Femur (tissue), 1 donor: Measurements from ENCODE around the gene PDCD4.
"Not testable (repeated sequence)": the region's sequence is repeated elsewhere in the genome, so short reads cannot be mapped to it uniquely, and the experiment has no call there.

Experiments used
- DNase-seq: peaks from one replicate; pipeline ENCODE4 v3.0.0-alpha.2; 2017

Gene PDCD4

GRCh38 chr10:110885932-110886674 is 14.4 kb downstream of the PDCD4 start:
- no peak for DNase-seq

- DNase-seq = no peak
Observed at GRCh38 chr10:110887560-110887959, 15.8 kb downstream of the PDCD4 start.

DNA sequence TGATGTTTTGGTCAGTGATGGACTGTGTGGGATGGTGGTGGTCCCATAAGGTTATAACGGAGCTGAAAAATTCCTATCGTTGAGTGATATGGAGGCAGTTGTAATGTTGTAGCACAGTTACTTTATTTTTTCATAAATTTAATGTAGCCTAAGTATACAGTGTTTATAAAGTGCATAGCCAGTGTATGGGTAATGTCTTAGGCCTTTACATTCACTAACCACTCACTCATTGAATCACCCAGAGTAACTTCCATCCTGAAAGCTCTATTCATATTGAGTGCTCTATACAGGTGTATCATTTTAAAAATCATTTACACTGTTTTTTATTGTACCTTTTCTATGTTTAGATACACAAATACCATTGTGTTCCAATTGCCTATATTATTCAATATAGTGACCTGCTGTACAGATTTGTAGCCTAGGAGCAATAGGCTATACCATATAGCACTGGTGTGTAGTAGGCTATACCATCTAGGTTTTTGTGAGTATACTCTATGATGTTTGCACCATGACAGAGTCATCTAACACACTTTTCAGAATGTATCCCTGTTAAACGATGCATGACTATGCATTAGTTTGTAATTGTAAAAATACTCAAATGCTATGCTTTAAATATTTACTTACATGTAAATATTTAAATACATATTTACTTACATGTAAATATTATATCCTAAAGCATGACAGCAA is 21.0 kb downstream of the PDCD4 start:
- DNase-seq = no peak

DNA sequence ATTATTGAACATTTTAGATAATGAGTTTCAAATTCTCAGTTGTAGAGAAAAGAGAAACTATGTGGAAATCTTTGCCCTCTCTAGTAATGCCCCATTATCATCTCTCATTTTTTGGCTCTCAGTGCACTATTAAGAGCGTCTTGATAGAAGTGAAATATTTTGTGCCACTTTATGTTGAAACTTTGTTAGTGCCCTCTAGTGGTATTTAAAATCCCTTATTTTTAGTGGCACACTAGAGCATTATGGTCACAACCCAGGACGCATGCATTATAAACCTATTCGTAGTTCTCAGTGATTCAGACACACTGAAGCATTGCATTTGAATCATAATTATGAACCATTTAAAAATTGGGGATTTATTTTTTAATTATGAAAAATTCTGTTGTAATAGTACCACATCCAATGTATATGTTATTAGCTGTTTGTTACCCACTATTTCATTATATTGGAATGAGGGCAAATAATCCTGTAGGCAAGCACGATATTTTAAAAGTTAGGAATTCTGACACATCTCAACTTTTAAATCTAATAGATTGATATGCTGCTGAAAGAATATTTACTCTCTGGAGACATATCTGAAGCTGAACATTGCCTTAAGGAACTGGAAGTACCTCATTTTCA is 21.9 kb downstream of the PDCD4 start:
- no peak for DNase-seq

DNA sequence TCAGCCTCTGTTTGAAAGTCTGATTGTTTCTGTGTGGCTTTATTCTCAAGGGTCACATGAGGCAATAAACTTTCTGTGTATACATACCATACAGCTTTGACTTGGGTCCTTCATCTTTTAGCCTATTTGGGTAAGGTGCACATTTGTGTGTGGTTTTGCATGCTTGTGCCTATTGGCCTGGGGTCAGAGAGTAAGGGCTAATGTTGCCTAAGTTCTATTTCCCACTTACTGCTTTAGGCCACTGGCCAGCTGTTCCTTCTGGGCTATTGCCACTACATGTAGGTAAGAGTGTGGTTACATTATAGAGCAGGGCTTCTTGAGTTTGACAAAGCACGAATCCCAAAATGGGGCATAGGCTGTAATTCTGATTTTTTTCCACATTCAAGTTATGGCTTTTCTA is 25.5 kb downstream of the PDCD4 start:
- DNase-seq = no peak

- DNase-seq = no peak
Observed at GRCh38 chr10:110898391-110898790, 26.7 kb downstream of the PDCD4 start.

GRCh38 chr10:110900983-110901382 is 29.3 kb downstream of the PDCD4 start:
- DNase-seq = no peak

DNA sequence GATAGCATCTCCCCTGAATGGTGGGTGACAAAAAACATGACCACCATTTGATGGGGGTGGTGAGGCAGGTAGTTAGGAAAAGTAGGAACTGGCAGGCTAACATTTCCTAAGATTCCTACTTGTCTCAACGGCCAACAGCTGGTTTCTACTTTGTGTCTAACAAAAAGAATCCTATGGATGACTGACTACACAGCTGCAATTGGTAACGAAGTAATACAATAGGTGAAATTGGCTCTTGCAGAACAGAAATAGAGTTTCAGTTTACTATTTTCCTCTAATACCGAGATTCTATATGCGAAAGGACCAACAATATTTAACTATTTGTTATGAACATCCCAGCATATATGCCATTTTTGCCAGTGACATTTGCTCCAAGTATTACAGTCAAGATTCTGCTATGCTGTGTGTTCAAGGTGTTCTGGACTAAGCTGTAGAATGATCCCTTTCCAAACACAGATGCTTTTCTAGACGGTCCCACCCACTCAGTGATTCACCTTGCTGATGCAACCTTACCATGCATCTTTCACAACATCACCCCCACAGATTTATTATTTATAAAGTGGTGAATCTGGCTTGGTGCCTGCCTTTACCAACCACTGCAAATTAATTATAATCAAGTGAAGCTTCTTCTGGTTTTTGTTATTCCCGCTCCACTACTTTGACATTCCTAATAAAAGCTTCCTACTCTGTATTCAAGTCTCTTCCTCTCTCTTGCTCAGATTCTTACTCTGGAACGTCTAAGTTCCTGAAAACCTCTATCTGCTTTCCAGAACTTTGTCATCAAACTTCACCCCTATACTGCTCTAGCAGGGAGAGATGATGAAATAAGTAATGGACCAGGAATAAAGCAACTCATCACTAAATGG is 30.5 kb downstream of the PDCD4 start:
- DNase-seq = no peak

GRCh38 chr10:110903280-110904278 is 31.9 kb downstream of the PDCD4 start:
- no peak for DNase-seq

DNA sequence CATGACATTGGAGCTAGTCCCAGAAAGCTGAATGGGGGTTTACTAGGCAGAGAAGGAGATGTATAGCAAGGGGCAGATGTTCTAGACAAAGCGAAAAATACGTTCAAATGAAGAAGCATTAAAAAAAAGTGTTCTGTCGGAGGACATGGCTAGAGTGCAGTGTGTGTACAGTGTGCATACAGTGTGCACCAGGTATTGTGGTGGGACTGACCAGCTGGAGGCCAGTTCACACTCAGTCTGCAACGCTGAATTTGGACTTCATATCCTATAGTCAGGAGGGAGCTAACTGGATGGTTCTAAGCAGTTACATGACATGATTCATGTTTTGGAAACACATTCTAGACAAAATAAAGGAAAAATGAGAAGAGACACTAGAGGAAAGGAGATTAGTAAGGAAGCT is 38.4 kb downstream of the PDCD4 start:
- no peak for DNase-seq

GRCh38 chr10:110912374-110912773 is 40.6 kb downstream of the PDCD4 start:
- DNase-seq = no peak

DNA sequence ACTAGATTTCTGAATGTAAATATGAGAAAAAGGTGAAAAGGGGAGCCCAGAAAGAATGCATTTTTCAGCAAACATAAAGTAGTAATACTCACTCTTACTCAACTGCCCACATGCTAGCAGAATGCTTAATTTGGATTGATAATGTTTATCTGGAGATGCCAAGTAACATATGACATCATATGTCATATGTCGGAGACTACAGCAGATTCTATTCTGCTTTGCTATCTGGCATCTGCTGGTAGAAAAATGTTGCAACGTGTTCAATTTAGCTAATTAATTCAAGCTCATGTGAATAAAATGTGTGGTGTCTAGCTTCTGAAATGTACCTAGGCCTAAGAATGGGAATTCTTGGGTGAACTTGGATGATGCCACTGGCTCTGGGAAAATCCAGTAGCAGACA is 42.7 kb downstream of the PDCD4 start:
- DNase-seq = no peak

DNA sequence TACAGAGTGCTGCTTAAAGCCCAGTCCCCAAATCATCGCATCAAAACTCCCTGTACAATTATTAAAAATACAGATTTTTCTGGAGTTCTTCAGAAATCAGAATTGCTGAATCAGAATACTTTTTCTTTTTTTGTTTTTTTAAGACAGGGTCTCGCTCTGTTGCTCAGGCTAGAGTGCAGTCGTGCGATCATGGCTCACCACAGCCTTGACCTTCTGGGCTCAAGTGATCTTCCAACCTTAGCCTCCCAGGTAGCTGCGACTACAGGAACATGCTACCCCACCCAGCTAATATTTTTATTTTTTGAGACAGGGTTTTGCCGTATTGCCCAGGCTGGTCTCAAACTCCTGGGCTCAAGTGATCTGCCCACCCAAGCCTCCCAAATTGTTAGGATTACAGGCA is 43.3 kb downstream of the PDCD4 start:
- no peak for DNase-seq

DNA sequence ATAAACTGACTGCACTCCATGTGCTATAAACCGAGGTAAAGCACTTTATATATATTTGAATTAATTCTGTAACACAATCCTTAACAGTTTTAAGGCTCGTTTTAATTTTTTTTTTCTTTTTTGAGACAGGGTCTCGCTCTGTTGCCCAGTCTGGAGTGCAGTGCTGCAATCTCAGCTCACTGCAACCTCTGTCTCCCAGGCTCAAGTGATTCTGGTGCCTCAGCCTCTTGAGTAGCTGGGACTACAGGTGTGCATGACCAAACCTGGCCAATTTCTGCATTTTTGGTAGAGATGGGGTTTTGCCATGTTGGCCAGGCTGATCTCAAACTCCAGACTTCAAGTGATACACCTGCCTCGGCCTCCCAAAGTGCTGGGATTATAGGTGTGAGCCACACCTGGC is 43.9 kb downstream of the PDCD4 start:
- DNase-seq = not testable (repeated sequence)

DNA sequence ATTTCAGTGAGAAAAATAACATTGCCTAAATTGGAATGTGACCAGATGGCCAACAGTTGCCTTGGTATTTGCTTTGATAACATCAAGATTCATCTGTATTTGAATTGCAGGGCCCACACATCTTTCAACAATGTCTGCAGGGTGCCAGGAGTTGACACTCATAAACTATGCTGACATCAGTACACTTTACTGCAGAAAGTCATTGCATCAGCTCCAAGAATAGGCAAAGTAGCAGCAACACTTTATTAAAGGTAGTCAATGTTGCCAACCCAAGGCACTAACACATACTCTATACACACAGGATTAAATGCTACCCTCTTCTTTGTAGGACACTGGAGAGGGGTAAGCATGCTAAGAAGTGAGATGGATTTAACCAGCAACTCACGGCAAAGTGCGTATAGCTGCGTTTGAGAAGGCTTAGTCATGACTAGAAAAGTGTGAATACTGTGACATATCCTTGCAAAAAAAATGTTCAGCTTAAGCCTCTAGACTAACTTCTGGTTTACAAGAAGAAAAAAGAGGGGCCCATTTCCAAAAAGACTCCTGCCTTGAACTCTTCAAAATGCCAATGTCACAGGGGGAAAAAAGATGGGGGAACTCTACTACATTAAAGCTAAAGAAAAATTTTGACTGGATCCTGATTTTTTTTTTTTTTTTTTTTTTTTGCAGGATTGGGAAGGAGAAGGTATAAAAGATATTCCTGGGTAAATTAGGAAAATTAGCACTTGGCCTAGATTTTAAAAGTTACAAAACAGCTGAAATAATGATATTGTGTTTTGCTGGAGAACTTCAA is 45.0 kb downstream of the PDCD4 start:
- DNase-seq = no peak

- peak; percentile 97 for DNase-seq
Observed at GRCh38 chr10:110918269-110918642, 46.5 kb downstream of the PDCD4 start.

DNA sequence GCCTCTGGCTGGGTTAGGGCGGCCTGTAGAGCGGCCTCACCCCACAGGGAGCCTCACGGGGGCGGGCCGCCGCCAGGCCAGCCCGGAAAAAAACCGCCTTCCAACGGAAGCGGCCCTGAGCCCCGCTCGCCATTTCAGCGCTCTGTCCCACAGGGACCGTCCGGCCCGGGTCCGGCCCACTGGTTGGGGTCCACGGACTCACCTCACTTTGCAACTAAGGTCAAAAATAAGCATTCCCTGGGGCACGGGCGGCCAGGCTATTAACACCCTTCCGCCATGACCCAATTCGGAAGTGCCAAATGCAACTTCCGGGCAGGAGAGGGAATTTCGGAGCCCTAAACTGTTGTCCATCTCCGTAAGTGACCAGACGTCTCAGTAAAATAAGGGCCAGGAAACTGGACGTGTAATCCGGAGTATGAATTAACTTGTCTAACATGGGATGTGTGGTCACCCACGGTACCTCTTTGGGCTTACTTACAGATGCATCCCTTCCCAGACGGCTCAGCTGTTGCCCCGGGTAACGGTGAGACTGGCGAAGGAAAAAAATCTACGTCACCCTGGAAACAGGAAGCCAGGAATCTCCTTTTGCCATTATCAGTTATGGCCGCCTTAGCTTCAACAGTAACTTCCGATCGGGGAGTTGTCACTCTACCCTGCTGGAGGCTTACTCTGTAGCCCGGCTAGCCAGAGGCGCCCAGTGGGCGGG is 47.1 kb downstream of the PDCD4 start, which contains the start of gene BBIP1:
Gene BBIP1 (minus strand): TSS at position 538 of the 706 bp plus-strand sequence. CDS start 1,023 bp downstream, outside the sequence.
- no peak for DNase-seq

- DNase-seq = peak; percentile 100
Observed at GRCh38 chr10:110919349-110919931, 47.7 kb downstream of the PDCD4 start, which contains the start of gene SHOC2. SHOC2 (plus strand) TSS chr10:110919604; CDS start chr10:110964359, 44,755 bp downstream.
